Stimulated activated CD4-positive, alpha-beta T cell treated with anti-CD3 and anti-CD28 coated beads, Interleukin-12 subunit alpha, Interleukin-12 subunit beta, amount 100 ng/mL, for 24 hours (primary cell): ENCODE results near the gene EXD3.
A peak's percentile ranks its signal among the peaks of the same experiment; 100 is the strongest.

Experiments used
- DNase-seq, 2 experiments: peaks; one replicate each; pipeline ENCODE4 v3.0.0-alpha.2; 2020; ENCODE audit warnings: low read depth in 2 of 2

Gene EXD3

DNA sequence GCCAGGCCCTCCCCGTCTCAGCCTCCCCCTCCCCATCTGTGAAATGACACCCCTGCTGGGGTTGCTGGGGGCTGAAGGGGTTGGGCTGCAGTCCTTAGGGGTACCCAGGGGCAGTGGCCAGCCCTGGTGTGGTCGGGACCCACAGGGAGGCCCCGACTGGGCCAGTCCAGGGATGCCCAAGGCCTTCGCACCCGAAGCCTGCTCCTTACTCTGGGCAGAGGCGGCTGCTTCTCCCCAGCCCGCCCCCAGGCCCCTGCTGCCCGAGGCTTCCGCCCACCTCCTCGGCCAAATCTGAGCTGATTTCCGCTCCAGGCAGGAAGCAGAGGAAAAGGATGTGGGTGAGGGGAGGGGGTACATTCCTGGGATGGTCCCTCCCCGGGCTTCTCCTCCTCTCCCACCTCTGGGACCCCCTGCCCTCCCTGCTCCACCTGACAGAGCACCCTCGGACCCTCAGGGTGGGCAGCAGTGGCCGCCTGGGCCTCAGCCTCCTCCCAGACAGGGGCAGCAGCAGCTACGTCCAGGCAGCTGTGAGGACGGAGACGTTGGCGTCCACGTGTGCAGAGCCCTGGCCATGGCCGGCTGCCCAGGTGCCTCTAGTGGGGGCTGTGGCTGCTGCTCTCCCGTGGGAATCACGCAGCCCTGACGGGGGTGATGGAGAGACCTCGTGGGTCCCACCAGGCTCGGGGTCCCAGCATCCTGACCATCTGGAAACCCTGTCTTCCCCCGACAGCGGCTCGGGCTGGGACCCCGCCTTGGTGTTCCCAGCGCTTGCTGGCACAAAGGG is 116.7 kb downstream of the EXD3 start:
- DNase-seq, result no peak

DNA sequence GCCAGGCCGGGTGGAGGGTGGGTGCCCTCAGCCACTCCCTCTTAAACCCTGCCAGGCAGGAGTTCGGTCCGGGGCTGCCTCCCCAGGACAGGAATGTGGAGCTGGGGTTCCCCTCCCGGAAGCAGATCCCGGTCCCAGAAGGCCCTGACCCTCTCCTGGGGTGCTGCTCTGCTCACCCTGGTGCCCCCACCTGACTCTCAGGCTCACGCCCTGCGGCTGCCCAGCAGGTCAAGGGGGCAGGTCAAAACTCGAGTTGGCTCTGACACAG is 117.2 kb downstream of the EXD3 start:
- no peak for DNase-seq

DNA sequence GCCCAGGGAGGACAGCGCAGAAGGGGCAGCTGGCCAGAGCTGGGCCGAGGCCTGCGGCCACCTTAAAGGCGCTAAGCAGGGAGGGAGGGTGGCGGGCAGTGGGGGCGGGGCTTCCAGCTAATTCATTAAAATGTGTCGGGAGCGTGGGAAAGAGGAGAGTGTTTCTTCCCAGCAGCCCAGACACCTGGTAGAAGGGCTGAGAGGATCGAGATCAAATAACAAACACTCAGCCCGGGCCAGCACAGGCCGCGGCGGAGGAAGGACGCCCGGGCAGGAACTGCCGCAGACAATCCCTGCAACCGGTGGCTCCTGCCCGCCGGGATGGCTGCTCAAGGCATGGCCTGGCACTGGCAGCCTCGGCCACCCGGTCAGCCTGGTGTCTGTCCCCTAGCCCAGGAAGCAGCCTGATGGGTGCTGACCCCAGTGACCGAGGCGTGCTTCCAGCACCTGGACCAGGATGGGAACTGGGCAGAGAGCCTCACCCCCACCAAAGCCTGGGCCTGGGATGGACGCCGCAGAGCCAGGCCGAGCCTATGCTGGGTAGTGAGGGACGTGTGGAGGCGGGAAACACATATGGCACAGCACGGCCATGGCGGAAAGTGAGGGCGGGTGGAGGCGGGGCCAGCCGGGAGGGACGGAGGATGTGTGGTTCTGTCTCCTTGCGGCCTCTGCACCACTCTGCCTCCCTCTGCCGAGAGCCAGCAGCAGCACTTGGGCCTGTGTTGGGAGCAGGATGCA is 117.7 kb downstream of the EXD3 start:
- DNase-seq, result peak in 1 of 2 experiments; percentile 69

DNA sequence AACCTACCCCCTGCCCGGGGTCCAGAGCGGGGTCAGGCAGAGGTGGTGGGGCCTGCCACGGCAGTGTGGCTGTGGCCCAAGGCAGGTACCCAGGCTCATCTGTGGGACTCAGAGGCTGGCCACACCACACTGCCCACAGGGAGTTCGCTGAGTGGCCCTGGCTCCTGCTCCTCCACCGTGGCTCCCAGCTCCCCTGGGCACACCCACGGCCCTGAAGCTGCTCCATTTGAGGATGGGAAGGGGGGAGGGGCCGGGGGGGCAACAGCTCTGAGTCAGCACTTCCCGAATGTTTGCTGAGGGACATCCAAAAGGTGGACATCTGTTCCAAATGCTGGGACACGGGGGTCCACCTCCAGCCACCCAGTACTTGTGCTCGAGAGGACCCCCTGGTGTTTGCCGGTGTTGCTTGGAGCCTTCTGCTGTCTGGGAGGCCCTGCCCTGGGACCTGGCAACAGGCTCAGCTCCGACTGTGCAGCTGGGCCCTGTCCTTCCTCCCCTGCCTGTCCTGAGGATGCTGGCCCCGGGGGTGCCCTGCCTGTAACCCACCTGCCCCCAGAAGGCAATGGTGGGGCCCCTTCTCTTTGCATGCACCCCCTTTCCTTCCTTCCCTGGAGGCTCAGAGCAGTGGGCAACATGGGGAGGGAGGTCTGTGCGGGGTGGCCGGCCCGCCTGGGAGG is 118.4 kb downstream of the EXD3 start:
- DNase-seq, result no peak

DNA sequence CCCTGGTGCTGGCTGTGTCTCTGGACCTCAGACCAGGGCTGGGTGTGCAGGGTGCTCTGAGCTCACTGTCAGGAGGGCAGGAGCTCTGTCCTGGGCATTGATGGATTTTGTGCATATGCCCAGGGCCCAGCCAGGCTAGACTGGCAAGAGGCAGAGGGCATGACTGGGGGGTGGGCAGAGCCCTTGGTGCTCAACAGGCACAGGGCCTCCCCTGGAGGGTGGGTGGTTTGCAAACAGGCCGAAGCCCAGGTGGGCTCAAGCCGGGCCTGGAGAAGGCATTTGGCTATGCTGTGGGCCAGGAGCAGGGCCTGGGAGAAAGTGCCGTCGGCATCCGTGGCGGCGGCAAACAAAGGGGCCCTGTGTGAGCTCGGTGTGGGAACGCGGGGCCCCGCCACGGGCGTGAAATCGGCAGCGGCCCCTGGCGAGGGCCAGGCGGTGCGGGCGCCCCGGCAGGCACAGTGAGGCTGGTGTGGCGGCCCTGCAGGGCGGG is 119.0 kb downstream of the EXD3 start:
- no peak for DNase-seq

DNA sequence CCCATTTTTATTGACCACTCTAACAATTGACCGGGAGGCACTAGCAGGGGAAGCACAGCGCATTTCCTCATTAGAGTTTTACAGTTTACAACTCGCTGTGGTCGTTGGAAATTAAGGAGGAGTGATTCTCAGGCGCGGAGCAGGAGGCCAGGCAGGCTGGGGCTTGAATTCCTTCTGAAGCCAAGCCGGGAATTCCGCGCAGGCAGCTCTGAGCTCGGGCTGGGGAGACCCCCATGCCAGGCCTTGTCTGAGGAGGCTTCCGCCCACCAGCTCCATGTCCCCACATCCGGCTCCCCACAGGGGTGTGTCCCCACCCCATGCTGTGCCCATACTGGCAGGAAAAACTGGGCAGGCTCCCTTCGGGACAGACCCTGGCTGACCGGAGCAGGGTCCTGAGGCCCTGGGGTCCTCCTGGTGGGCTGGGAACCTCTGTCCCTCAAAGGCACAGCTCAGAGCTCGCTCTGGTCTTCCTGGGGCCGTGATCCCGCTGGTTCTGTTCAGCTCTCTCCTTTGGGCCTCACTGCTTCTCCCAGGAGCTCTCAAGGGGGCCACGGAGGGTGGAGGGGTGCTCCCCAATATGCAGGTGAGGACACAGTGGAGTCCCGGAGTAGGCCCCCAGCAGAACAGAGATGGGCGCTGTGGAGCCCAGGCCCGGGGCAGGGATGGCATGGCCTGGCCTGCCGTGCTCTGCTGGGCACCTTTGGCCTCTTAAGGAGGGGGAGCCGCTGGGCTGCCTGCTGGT is 119.6 kb downstream of the EXD3 start:
- no peak for DNase-seq

DNA sequence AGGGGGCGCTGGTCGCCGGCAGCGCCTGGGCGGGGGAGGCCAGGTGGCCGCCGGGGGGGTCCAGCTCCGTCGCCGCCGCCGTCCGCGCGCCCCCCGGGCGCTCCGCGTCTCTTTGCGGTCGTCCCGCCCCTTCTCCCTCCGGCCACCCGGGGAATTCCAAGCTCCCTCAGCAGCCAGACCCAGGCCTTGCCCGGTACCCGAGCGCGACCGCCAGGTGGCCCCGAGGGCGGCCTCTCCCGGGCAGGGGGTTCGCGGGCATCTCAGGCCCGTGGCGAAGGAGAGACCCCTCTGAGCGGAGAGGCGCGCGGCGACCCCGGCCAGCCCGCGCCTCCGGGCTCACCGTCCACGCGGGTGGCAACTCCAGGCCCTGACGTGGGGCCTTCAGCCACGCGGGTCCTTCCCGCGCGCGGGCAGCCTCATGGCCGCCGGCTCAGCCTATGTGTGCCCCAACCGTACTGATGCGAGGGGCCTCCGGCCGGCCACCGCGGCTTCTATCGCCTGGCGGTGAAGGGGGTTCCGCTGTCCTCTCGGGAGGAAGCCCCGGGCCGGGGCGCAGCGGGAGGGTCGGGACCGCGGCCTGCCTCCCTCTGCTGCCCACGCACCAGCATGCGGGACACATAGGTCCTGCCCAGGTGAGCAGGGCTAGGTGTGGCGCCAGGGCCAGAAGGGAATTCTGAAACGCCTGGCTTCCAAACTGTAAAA is 120.4 kb downstream of the EXD3 start:
- DNase-seq, result peak in 1 of 2 experiments; percentile 48

DNA sequence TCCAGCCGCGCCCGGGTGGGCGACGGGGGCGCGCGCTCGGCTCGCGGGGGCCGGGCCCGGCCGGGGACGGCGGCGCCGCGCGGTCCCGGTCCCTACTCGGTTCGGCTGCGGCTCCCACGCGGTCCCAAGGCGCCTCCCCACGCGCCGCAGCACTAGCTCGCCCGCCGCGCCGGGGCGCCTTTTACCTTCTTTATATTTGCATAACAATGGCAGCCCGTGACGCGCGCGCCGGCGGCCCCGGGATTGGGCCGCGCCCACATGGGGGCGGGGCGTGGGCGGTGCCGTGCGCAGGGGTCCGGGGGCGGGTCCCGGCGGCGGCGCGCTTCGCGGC is 120.9 kb downstream of the EXD3 start, which contains the start of gene NRARP:
TSS of gene NRARP (minus strand) at position 154 of the 331 bp plus-strand sequence. CDS start 343 bp downstream, outside the sequence.
- DNase-seq, result peak; percentile 82 to 86

DNA sequence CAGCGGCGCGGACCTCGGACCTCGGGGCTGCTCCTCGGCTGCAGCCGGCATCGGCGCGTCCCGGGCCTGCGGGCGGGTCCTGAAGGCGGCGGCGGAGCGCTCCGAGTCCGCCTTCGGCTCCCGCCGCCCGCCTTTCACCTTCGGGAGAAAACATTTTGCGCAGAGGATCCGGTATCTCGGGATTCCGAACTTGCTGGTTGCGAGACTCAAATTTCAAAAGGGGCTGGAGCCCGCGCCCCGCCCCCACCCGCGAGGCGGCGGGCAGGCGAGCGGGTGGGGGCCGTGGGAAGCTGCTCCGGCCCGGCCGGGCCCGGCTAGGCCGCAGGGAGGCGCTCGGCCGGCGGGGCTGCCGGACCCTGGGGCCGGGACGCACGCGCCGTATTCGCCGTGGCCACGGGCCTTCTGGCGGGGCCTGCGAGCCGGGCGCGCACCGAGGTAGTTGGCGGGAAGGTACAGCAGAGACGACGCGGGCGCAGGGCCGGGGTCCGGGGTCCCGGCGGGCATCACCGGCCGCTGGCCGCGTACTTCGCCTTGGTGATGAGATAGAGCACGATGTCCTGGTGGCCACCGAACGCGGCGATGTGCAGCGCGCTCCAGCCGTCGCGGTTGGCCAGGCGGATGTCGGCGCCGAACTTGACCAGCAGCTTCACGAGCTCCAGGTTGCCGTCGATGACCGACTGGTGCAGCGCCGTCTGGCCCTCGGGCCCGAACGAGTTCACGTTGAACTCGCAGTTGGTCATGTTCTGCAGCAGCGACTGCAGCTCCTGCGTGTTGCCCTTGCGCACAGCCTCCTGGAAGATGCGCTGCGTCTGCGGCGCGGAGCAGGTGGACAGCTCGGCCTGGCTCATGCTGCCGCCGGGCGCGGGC is 121.6 kb downstream of the EXD3 start:
- DNase-seq, result no peak

DNA sequence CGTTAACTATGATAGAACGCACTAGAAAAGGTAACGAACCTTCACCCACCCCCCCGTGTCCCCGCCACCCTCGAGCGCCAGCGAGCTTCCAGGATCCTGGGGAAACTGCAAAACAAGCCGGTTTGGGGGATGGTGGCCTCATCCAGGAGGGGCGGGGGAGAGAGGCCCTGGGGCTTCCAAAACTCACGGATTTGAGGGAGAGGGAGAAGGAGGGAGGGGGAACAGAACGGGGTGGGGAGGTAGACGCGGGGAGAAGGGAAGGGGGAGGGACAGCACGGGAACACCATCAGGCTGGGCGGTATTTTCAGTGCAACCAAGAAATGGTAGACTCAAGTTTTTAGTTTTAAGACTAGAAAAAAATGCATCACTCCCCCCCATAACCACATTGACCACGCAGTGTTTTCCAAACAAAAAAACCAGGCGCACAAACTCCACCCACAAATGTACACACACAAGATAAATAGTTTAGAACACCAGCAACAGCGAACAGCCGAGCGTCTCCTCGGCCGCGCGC is 122.3 kb downstream of the EXD3 start:
- no peak for DNase-seq

DNA sequence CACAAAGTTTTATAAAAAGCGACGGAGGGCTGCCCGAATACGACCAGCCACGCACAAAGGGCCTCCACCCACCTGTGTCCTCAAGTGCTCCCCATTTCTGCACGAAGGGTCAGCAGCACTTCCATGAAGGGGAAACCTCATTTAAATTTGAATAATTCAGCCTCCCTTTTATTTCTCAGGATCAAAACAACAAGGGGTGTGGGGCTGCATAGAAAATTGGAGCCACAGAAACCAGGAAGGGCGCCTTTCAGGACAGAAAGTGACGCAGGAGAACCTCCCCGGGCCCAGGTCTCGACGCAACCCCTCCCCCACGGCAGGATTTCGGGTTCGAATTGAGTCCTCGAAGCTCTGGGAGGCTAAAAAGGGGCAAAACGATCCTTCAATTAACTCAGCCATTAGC is 123.0 kb downstream of the EXD3 start:
- no peak for DNase-seq

DNA sequence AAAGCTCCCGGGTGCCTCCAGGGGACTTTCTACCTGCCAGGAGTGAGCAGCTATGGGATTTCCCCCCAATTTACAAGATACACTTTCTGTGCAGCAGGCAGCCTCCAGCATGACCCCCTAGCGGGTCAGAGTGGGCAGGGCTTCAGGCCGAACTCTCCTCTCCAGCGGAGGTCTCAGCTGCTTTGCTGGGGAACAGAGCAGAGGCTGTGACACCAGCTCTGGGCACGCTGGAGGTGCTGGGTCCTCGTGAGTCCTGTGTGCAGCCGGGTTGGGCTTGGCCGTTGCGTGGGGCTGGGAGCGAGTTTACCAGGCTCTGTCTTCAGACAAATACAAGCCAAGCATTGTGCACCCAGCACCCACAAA is 123.8 kb downstream of the EXD3 start:
- no peak for DNase-seq

DNA sequence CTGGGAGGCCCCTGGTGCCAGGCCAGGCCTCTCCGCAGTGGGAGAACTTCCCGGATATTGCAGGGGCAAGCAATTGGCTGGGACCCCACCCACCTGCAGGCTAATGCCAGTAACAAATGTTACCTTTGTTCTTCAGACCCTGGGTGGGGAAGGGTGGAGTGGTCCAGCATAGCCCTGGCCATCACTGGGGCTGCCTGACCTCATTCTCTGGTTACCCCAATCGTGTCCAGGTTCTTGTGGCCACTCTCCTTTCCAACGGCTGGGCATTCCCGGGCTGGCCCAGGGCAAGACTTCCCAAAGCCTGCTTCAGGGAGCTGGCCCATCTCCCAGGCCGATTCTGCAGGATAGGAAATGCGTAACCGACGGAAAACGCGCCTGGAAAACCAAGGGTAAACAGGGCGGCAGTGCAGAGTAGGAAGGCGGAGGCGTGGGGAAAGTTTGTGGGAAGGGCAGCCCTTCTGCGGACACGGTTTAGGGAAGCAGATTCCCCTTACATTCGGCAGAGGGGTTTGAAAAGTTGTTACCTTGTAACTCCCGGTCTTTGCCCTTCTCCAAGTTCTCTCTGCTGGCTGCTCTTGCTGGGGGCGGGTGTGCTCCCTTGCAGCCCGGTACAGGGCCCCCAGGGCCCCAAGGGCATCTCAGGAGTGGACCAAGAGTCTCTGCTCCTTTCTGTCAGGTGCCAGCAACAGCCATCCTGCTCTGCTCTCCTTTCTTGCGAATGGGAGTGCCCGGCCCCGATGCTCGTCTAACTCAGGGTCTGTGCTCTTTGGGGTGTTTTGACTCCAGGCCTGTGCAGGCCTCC is 124.4 kb downstream of the EXD3 start:
- DNase-seq, result no peak

DNA sequence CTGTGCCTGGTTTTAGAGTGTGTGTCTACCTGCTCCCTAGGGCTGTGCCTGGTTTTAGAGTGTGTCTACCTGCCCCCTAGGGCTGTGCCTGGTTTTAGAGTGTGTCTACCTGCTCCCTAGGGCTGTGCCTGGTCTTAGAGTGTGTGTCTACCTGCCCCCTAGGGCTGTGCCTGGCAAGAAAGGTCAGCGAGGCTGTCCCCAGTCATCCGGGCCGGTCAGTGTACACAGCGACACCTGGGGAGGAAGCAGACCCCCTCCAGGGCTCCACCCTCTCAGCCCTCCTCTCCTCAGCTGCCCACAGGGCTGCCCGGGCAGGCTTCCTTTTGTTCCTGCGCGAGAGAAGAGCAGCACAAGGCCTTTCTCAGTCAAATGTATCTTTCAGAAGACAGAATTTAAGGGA is 125.0 kb downstream of the EXD3 start:
- no peak for DNase-seq

DNA sequence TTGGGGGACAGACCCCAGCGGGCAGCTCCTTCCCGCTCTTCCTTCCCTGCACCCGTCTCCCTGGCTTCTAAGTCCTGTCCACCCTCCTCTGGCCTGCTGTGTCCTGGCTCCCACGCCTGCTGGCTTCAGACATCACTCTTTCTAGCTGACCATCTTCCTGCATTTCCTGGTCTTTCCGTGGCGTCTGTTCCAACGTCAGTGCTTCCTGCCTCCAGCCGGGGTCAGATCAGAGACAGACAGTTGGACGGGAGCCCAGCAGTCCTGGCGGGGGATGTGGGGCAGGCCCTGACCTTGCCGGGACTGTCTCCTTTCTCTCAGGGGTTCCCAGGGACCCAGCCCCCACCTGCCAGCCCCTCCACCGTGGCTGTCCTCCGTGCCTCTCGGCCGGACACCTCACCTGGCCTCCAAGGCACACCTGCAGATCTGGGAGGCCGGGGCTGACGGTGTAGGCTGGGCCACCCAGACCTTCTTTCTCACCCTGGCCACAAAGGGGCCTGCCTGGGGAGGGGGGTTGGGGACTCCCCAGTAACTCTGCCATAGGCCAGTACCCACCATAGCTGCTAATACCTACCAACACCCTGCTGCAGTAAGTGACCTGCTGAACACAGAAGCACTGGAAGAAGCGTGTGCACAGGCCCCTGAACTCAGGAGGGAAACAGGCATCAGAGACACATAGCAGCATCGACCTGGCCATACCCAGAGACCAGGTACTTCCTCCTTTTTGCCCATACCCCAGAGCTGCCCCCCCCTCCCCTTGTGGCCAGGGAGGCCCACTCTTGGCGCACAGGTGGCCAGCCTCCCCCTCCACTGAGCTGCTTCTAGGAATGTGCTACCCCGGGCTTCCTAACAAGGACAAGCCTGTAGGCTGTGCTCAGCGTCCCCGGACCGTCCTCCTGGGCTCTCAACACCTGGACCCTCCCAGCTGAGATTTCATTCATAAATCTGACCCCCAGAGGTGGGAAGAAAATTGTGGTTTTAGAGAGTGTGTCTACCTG is 126.0 kb downstream of the EXD3 start:
- no peak for DNase-seq

DNA sequence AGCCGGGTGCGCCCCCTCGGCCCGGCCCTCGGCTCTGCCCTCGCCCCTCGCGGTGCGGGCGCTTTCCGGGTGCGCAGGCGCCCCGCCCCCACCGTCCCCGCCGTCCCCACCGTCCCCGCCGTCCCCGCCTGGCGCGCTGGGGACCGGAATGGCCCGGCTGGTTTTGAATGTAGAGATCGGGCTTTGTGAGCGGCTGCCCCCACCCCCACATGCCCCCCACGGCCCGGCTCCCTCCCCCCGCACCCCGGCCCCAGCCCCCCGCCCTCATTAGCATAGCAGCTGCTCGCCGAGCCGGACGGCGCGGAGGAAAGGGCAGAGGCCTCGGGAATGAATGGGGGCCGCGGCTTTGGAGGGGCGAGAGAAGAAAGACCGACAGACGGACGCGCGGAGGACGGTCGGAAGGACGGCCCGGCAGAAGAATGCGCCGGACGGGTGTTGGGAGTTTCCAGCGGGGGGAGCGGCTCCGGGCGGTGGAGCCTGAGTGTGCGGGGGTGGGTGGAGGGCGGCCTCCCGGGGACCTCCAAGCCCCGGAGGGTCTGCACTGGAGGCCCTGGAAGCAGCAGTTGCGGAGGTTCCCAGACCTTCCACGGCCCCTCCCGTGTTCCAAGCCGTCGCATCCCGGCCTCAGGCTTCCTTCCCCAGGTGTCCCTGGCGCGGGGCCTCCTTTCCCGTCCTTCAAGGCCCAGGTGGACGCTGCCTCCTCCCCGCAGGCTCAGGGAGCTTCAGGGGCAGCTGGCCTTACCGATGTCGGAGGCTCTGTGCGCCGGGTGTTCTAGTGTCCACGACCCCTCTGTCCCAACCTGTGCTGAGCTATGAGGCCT is 126.9 kb downstream of the EXD3 start:
- DNase-seq, result no peak

DNA sequence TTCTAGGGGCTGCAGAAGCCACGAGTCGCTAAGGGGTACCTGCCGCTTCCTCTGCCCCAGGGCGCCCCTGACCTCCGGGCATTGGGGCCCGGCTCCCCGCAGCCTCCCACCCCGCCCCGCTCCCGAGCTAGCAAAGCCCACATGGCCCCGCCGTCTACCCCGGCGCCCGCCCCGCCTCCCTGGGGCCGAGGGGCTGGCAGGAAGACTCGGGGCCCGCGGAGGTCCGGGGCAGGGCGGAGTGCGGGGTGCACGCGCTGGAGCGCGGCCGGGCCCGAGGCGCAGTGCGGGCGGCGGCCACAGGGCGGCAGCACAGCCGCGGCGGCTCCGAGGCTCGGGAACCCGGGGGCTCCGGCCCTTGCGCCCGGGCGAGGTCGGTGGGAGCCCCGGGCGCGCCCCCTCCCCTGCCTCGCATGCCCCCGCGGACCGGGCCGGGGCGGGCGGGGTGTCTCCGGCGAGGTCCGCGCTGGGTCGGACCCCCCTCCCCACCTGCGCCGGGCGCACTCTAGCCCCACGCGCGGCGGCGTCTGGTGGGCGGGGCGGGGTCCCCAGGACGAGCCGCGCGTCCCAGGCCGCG is 127.6 kb downstream of the EXD3 start:
- peak in 1 of 2 experiments; percentile 46 for DNase-seq
